HG02973 (cell line): ENCODE measurements around the gene MUC5B.
"Not testable (repeated sequence)": the region's sequence is repeated elsewhere in the genome, so short reads cannot be mapped to it uniquely, and the experiment has no call there.

Experiments used
- ATAC-seq: cut with Tn5 transposase; IDR thresholded peaks from one replicate; pipeline ENCODE4 v1.9.1; 2021; ENCODE audit warnings: moderate library complexity; ENCODE audit not compliant: unreplicated experiment

MUC5B gene

GRCh38 chr11:1202776-1203504 is 19.9 kb upstream of the MUC5B start:
- ATAC-seq, result no peak

GRCh38 chr11:1203505-1204271 is 19.2 kb upstream of the MUC5B start:
- ATAC-seq, result no peak

DNA sequence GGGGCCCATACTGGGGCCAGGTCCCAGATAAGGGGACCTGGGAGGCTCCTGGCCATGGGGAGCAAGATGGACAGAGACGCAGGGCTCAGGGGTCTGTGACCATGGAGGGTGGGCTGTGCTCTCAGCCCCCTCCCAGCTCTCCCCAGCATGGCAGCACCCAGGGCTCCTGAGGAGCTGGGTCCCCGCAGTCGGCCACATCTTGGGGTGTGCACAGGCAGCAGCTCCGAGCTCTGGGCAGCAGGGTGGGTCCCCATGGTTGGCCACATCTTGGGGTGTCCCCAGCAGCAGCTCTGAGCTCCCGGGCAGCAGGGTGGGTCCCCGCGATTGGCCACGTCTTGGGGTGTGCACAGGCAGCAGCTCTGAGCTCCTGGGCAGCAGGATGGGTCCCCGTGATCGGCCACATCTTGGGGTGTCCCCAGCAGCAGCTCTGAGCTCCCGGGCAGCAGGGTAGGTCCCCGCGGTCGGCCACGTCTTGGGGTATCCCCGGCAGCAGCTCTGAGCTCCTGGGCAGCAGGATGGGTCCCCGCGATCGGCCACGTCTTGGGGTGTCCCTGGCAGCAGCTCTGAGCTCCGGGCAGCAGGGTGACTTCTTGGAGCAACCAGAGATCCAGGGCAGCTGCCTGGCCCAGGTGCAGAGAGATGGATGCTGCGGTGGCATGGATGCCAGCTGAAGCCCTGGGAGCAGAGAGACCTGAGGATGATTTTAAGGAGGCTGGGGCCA is 18.3 kb upstream of the MUC5B start:
- no peak for ATAC-seq

GRCh38 chr11:1205121-1205986 is 17.5 kb upstream of the MUC5B start:
- ATAC-seq, result no peak

GRCh38 chr11:1205987-1206331 is 16.9 kb upstream of the MUC5B start:
- no peak for ATAC-seq

GRCh38 chr11:1206391-1207271 is 16.2 kb upstream of the MUC5B start:
- ATAC-seq, result no peak

- no peak for ATAC-seq
Measured at GRCh38 chr11:1207401-1208143, 15.3 kb upstream of the MUC5B start.

DNA sequence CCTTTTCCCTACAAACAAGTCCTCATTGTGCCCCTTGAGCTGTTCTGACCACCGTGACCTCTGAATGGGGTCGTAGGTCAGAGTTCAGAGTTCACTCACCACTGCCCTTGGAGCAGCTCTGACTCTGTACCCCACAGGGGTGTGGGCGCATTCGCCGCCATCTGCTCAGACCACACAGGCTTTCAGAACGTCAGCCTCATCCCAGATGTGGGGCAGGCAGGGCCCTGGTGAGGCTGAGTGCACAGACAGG is 14.8 kb upstream of the MUC5B start:
- ATAC-seq, result no peak

DNA sequence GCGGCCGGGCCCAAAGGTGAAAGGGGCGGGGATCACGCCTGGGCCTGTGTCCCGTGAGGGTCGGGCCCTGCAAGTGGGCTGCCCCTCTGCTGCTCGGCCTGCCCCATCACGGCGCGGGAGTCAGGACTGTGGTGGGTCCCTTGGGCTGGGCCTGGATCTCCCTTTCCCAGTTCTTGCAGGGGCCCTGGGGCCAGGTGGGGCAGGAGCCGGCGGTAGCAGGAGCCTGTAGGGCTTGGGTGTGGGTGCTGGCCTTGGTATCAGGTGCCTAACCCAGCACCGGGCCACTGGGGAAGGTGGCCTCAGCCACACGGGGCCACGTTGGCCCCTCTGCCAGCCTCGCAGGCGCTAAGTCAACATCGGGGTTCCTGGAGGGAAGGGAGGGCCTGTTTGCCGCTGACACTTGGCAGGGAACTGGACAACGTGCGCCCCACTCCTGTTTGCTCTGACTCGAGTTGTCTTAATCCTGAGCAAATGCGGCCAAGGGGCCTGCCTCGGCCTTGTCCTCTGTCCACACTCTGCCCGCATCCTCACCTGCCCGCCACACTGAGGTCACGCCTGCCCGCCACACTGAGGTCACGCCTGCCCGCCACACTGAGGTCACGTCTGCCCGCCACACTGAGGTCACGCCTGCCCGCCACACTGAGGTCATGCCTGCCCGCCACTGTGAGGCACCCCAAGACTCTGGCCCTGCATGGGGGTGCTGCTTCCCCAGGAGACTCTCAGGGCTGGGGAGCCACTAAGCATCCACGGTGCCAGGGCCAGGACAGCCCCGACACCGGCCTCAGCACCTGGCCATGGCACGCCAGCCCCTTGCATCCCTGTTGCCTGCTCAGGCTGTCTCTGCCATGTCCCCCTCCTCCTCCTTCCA is 14.2 kb upstream of the MUC5B start:
- ATAC-seq, result no peak

DNA sequence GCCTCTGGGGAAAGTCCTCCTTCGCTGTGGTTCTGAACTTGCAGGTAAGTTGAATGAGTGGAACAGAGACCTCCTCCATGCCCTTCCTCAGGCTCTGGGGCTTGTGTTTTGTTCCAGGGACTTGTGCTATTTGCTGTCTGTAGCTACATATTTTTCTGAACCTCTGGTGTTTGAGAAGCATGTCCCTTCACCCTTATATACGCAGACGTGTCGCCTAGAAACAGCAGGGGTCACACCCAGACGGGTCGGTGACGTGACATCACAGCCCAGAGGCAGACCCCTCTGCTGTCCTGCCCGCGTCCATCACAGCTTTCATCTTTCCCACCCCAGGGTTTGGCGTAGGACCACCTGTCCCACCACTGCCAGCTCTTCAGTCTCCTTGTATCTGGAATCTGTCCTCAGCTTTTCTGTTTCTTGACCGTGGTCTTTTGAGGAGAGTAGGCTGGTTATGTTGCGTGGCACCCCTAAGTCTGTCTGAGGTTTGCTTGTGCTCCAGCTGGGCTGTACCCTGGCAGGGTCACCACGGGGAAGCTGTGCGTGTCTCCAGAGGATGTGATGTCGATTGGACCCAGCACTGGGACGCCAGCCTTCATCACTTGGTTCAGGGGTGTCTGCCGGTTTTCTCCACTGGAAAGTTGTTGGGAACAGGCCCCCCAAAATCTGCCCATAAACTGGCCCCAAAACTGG is 13.4 kb upstream of the MUC5B start:
- ATAC-seq, result no peak

DNA sequence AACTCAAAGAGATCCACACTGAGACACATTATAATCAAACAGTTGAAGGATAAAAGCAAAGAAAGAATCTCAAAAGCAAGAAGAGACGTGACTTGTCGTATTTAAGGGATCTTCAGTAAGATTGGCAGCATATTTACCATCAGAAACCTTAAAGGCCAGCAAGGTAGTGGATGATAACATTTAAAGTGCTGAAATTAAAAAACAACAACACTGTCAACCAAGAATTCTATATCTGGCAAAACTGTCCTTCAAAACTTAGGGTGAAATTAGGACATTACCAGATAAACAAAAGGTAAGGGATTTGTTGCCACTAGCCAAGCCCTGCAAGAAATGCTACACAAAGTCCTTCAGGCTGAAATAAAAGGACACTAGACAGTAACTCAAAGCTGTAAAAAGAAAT is 11.0 kb upstream of the MUC5B start:
- ATAC-seq, result no peak

DNA sequence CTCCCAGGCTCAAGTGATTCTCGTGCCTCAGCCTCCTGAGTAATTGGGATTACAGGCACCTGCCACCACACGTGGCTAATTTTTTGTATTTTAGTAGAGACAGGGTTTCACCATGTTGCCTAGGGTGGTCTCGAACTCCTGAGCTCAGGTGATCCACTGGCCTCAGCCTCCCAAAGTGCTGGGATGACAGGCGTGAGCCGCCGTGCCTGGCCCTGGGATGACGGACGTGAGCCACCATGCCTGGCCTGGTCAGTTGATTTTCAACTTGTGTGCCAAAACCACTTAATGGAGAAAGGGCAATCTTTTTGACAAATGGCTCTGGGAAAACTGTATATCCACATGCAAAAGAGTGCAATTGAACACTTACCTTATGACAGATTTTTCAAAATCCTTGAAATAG is 7.0 kb upstream of the MUC5B start:
- ATAC-seq, result not testable (repeated sequence)

- no peak for ATAC-seq
Measured at GRCh38 chr11:1217151-1217550, 5.7 kb upstream of the MUC5B start.

GRCh38 chr11:1218256-1218787 is 4.5 kb upstream of the MUC5B start:
- no peak for ATAC-seq

DNA sequence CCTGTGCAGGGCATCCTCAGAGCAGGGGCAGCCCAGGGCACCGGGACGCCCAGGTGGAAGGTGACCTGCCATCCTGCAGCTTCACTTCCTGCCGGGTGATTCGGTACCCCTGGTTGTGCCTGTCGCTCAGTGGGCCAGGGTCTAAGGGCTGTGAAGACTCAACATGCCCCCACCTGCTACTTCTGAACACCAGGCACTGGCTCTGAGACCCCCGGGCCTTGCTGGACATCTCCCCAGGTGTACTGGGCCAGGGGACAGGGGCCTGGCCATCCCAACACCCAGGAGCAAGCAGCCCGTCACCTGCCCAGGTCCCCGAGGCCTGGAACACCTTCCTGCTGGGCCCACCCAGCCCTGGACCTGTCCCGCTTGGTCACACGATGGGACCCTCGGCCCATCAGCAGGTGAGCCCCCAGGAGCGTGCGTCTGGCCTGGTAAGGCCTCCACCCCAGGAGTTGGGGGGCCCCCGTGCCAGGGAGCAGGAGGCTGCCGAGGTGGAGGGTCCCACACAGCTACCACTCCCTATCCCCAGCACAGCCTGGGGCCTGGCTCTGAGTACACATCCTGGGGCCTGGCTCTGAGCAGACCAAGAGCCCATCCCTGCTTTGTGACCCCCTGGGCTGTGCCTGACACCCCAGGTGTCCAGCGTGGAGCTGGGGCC is 3.9 kb upstream of the MUC5B start:
- no peak for ATAC-seq

DNA sequence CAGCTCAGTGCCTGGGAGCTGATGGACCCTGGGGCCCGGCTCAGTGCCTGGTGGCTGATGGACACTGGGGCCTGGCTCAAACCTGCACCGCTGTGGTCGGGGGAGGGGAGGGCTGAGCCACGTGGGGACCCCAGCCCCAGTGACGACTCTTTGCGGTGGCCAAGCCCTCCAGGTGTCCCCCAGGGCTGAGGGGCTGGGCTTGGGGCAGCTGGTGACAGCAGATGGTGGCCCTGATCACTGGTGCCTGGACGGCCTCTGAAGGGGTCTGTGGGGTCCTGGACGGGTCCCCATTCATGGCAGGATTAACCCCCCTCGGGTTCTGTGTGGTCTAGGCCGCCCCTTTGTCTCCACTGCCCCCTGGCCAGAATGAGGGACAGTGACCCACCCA is 3.4 kb upstream of the MUC5B start:
- no peak for ATAC-seq
